Kidney epithelial cell (primary cell): Measurements from ENCODE around the gene DHRS3. TPM values are rescaled to one million over a fixed set of nuclear protein-coding genes. Genes with fewer than 3 reads are reported as not detected.
A peak's percentile ranks its signal among the peaks of the same experiment; 100 is the strongest.

ENCODE experiments used
- DNase-seq: peaks from one replicate; pipeline ENCODE4 v3.0.0-alpha.2; 2010; ENCODE audit warnings: low read depth
- H3K27me3 ChIP-seq: 2 replicates; pipeline ENCODE4 v1.6.0; 2011; ENCODE audit warnings: low read length; ENCODE audit not compliant: control insufficient read depth, insufficient read depth
- H3K36me3 ChIP-seq: 2 replicates; pipeline ENCODE4 v1.5.1; 2011; ENCODE audit warnings: low read length; ENCODE audit not compliant: control insufficient read depth, insufficient read depth
- H3K4me3 ChIP-seq: 2 replicates; pipeline ENCODE4 v1.5.1; 2011; ENCODE audit warnings: low read depth, mild to moderate bottlenecking, control low read depth, low read length
- CTCF ChIP-seq: IDR thresholded peaks from 2 replicates; pipeline ENCODE4 v1.5.1; 2011; ENCODE audit warnings: mild to moderate bottlenecking, moderate library complexity, low read length, control low read depth, inconsistent platforms; ENCODE audit not compliant: insufficient read depth, poor library complexity, severe bottlenecking
- total RNA-seq: library from RNA; depleted of rRNA; stranded (reverse); fragments of >200 nt; gene quantifications from 2 replicates; pipeline ENCODE4 v1.2.3, GENCODE V29; 2015

The DHRS3 gene
- total RNA-seq, 1 donor from 2014 or later, result 37.4 TPM

- no peak for DNase-seq
- Histone ChIP-seq H3K27me3 (no peaks in the 10 kb centered on the region), H3K4me3 (peak overlapping the region; percentile 83), H3K36me3 (peaks cover 1% of the 10 kb centered on the region)
- no peak for TF ChIP-seq CTCF
Observed at GRCh38 chr1:12616709-12617373, 1.2 kb downstream of the DHRS3 start.

DNA sequence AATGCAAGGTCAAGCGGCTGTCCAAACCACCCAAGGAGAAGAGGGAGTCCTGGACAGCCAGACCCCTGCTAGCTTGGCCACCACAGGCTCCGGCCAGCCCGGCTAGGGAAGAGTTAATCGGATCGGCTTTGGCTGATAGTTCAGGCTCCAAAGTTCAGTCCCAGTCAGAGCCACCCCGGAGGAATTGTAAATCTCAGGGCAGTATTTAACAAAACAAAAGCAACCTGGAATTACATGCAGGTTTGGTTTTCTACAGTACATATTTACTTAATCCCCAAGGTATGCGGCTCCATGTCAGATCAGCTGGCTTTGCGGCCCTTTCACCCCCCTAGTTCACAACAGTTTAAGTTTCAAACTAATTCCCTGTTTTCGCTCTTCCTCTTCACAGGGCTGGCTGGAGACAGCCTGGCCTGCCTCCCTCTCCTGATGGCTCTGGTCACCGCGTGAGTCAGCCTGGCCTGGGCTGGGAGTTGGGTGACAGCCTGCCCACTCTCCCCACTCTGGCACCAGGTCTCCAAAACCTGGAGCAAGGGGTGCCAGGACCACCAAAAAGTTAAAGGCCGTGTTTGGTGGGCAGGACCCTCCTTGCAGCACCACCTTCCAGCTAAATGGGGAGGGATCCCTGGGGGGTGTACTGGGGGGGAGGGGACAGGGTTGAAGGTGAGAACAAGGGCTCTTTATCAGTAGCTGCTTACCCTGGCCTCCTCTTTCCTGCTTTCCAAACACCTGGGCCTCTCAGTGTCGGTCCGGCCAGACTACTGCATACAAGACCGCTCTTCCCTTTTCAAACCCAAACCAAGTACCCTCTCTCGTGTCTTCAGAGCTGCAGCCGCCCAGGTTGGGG is 1.9 kb downstream of the DHRS3 start:
- Histone ChIP-seq H3K4me3 (peak overlapping the region; percentile 83), H3K36me3 (peaks cover 1% of the 10 kb centered on the region), H3K27me3 (no peaks in the 10 kb centered on the region)
- no peak for DNase-seq
- TF ChIP-seq CTCF, result no peak

GRCh38 chr1:12615159-12615864 is 2.7 kb downstream of the DHRS3 start:
- Histone ChIP-seq H3K27me3 (no peaks in the 10 kb centered on the region), H3K4me3 (peak overlapping the region; percentile 83), H3K36me3 (peaks cover 1% of the 10 kb centered on the region)
- no peak for DNase-seq
- no peak for TF ChIP-seq CTCF

GRCh38 chr1:12614402-12615158 is 3.4 kb downstream of the DHRS3 start:
- no peak for DNase-seq
- TF ChIP-seq CTCF, result no peak
- H3K4me3 ChIP-seq, result peak overlapping the region; percentile 83

DNA sequence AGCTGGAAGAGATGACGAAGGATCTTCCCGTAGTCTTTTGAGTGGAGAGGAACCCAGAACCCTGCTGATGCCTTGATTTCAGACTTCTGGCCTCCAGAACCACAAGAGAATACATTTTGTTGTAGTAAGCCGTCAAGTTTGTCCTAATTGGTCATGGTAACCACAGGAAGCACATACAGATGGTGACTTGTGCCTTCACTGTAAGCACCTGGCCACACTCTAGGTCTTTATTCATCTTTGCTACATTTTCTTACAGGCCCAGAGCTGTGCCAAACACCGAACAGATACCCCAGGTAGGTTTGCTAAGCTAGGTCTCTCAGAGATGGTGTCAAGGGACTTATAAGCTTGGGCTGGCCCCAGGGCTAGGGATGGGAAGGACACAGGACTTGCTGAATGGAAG is 4.8 kb downstream of the DHRS3 start:
- TF ChIP-seq CTCF, result no peak
- Histone ChIP-seq H3K36me3 (peaks cover 1% of the 10 kb centered on the region), H3K27me3 (no peaks in the 10 kb centered on the region), H3K4me3 (no peak overlapping the region)
- DNase-seq, result no peak

More at GRCh38 chr1:12614402-12615158, 3.4 kb downstream of the DHRS3 start:
- Histone ChIP-seq H3K36me3 (peaks cover 1% of the 10 kb centered on the region), H3K27me3 (no peaks in the 10 kb centered on the region)
